HG02870 (cell line): Measurements from ENCODE around the gene BMP3.

Experiments used
- ATAC-seq: cut with Tn5 transposase; IDR thresholded peaks from one replicate; pipeline ENCODE4 v1.9.1; 2021; ENCODE audit warnings: mild to moderate bottlenecking, moderate library complexity; ENCODE audit not compliant: unreplicated experiment

BMP3 gene

DNA sequence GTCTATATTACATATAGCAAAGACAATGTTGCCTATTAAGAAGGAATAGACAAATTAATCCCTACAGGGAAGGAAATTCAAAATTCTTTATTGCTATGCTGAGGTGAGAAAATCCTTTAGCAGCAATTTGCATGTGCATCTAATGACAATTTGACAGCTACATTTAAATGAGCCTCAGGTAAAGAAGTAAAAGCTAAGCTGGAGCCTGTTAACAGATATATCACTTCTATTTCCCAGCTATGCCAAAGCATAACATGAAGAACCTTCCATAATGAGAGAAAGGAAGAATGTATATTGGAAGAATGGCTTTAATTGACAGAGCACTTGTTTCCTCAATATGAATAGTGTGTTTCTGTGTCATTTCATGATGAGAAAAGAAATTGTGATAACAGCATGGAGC is 71.6 kb downstream of the BMP3 start:
- no peak for ATAC-seq

- ATAC-seq, result no peak
These were observed 75.6 kb downstream of the BMP3 start for GRCh38 chr4:81106150-81106549.
